Stimulated activated CD8-positive, alpha-beta memory T cell treated with anti-CD3 and anti-CD28 coated beads, Interleukin-2, amount 100 ng/mL, for 48 hours (primary cell): ENCODE measurements around the gene CARMIL1.
A peak's percentile ranks its signal among the peaks of the same experiment; 100 is the strongest.

Experiments
- DNase-seq, 2 donors: peaks; one replicate each; pipeline ENCODE4 v3.0.0-alpha.2; 2020; ENCODE audit warnings: low read depth in 2 of 2

CARMIL1 gene

GRCh38 chr6:25649611-25650010 lies 370.4 kb downstream of the CARMIL1 start:
- no peak for DNase-seq

GRCh38 chr6:25652007-25652515 lies 372.9 kb downstream of the CARMIL1 start, which contains the start of gene SCGN:
SCGN (plus strand) TSS chr6:25652215; CDS start chr6:25652404, 189 bp downstream.
- DNase-seq = peak; percentile 13 to 20

GRCh38 chr6:25655723-25656122 lies 376.5 kb downstream of the CARMIL1 start:
- DNase-seq = no peak

- DNase-seq = no peak
These were observed 380.6 kb downstream of the CARMIL1 start for GRCh38 chr6:25659633-25660368.

GRCh38 chr6:25660512-25660911 lies 381.3 kb downstream of the CARMIL1 start:
- peak in 1 of 2 donors; percentile 19 for DNase-seq

- DNase-seq = no peak
These were observed 382.1 kb downstream of the CARMIL1 start for GRCh38 chr6:25661129-25661779.

- no peak for DNase-seq
These were observed 386.3 kb downstream of the CARMIL1 start for GRCh38 chr6:25665455-25665854.

GRCh38 chr6:25669413-25669812 lies 390.2 kb downstream of the CARMIL1 start:
- no peak for DNase-seq
